ENCODE measurements around the gene SNX13. TPM values are rescaled to one million over a fixed set of nuclear protein-coding genes. Genes with fewer than 3 reads are reported as not detected.

SNX13 gene
- total and polyA plus RNA-seq, 12 donors = 8.5 to 113 (median 67.4) TPM

- 83 to 87% (median 85%) methylated on average over 2 of the region's 2 CpGs for WGBS, 4 donors
- Histone ChIP-seq H3K36me3 (replicated peaks in 1 of 2) (no peaks in the 10 kb centered on the region), H3K27ac (no peak overlapping the region), H3K4me1 (replicated peaks in 1 of 2) (peaks cover 2 to 6% of the 10 kb centered on the region in 2 donors), H3K4me3 (no peak overlapping the region), H3K27me3 (no peaks in the 10 kb centered on the region), H3K9me3 (replicated peaks in 1 of 3) (peaks cover 0 to 3% (median 0%) of the 10 kb centered on the region in 3 donors)
- no peak for TF ChIP-seq POLR2A (IDR thresholded peaks at IDR 0.05)
- TF ChIP-seq CTCF (IDR thresholded peaks at IDR 0.05) = no peak
- intact Hi-C loops (cut with DNase I) = no loop called here
- DNase-seq = peak in 2 of 7 donors; percentile 22 to 35
Measured at GRCh38 chr7:17774248-17774647, 166.0 kb downstream of the SNX13 start.

- Histone ChIP-seq H3K4me1 (replicated peaks in 1 of 2) (peaks cover 2 to 6% of the 10 kb centered on the region in 2 donors), H3K4me3 (no peak overlapping the region), H3K27me3 (no peaks in the 10 kb centered on the region), H3K9me3 (replicated peaks in 1 of 3) (no peaks in the 10 kb centered on the region), H3K36me3 (replicated peaks in 1 of 2) (no peaks in the 10 kb centered on the region), H3K27ac (no peak overlapping the region)
- peak in 5 of 7 donors; percentile 24 to 64 (median 48) for DNase-seq
- TF ChIP-seq POLR2A (IDR thresholded peaks at IDR 0.05) (no peak), CTCF (IDR thresholded peaks at IDR 0.05) (no peak)
- WGBS, 4 donors = 73 to 78% (median 76%) methylated on average over 4 of the region's 4 CpGs
- intact Hi-C loops (cut with DNase I) = no loop called here
Measured at GRCh38 chr7:17773289-17773626, 167.0 kb downstream of the SNX13 start.

- Histone ChIP-seq H3K4me1 (replicated peaks in 1 of 2) (peaks cover 2 to 6% of the 10 kb centered on the region in 2 donors), H3K36me3 (replicated peaks in 1 of 2) (no peaks in the 10 kb centered on the region), H3K27me3 (no peaks in the 10 kb centered on the region), H3K9me3 (replicated peaks in 1 of 3) (no peaks in the 10 kb centered on the region), H3K4me3 (no peak overlapping the region), H3K27ac (no peak overlapping the region)
- DNase-seq = no peak
- TF ChIP-seq POLR2A (IDR thresholded peaks at IDR 0.05) = no peak
- TF ChIP-seq CTCF (IDR thresholded peaks at IDR 0.05) = no peak
- intact Hi-C loops (cut with DNase I) = no loop called here
- WGBS, 4 donors = 50 to 70% (median 68%) methylated on average over 4 of the region's 4 CpGs
Measured at GRCh38 chr7:17772581-17773288, 167.6 kb downstream of the SNX13 start.

- intact Hi-C loops (cut with DNase I) = no loop called here
- Histone ChIP-seq H3K27ac (no peak overlapping the region), H3K27me3 (no peaks in the 10 kb centered on the region), H3K4me1 (replicated peaks in 1 of 2) (peaks cover 2 to 6% of the 10 kb centered on the region in 2 donors), H3K36me3 (replicated peaks in 1 of 2) (no peaks in the 10 kb centered on the region), H3K9me3 (replicated peaks in 1 of 3) (no peaks in the 10 kb centered on the region), H3K4me3 (no peak overlapping the region)
- 61 to 66% (median 65%) methylated on average over 3 of the region's 3 CpGs for WGBS, 4 donors
- no peak for DNase-seq
- TF ChIP-seq POLR2A (IDR thresholded peaks at IDR 0.05) = no peak
Measured at GRCh38 chr7:17771901-17772408, 168.3 kb downstream of the SNX13 start.
